Stimulated activated CD4-positive, alpha-beta T cell treated with anti-CD3 and anti-CD28 coated beads, Interleukin-2, amount 100 ng/mL, for 4 hours (primary cell): Measurements from ENCODE around the gene SLC12A7.
"Not testable (repeated sequence)": the region's sequence is repeated elsewhere in the genome, so short reads cannot be mapped to it uniquely, and the experiment has no call there.

Experiments
- DNase-seq: peaks from one replicate; pipeline ENCODE4 v3.0.0-alpha.2; 2020; ENCODE audit warnings: low read depth

SLC12A7 gene

DNA sequence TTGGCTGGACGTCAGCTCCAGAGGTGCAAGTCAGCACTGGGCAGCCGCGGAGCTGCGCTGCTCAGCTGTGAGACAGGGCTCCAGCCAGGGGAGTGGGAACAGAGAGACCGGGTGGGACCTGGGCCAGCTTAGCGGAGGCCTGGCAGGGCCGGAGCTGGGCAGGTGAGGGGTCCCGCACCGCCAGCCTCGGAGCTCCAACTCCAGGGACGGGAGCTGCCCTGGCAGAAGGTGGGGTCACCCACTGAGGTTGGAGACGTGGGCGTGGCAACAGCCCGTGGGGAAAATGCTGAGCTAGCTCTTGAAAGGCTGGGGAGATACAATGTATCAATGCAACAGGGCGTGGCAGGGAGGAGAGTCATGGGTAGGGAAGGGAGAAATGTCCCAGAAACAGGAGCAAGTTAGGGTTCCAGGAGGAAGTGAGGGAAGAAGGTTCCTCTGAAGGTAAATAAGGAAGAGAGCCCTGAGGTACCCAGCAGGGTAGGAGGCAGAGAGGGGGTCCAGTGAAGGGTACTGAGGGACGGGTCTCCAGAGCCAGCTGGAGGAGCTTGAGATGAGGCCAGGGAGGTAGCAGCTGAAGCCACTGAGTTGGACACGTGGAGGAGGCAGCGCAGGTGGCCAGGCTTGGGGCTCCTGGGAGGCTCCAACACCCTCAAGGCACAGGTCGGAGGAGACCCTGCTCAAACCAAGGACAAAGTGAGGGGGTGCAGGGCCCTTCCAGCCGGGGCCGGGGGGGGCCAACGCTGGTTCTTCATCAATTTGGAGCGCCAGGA, 104.0 kb downstream of the SLC12A7 start:
- DNase-seq, result no peak

DNA sequence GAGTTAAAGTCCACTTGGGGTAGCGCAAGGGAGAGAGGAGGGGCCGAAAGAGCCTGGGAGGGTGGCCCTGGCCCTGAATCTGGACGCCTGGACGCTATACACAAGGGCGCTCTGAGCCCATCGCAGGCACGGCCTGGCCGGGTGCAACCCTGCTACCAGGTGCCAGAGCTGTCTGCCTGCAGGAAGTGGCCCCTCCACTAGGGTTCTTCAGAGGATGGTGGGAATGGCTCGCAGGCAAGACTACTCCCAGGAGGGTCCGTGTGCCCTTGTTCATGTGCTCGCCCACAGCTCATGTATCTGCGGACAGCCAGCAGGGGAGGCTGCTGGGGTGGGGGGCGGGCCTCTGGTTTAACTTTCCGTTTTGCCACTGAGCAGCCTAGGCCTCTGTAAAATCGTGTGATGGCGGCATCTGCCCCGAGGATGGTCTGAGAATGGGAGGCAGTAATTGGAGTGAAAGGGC, 104.6 kb downstream of the SLC12A7 start:
- DNase-seq, result no peak

DNA sequence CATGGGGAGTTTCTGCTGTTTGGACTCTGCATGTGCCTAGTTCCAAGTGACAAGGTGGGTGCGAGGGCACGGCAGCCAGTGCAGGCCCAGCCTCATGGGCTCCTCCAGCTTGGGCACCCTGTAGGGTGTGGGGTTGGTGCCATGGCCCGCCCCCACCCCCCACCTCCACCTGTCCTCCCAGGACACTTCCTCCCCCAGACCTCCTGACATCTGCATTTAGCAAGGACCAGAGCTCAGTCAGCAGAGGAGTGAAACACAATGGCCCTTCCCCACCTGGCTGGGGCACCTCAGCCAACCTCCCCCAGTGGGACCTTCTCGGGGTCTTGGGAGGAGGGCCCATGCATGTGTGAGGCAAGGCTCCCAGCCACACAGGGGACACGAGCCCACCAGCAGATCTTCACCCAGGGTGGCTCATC, 105.2 kb downstream of the SLC12A7 start:
- no peak for DNase-seq

DNA sequence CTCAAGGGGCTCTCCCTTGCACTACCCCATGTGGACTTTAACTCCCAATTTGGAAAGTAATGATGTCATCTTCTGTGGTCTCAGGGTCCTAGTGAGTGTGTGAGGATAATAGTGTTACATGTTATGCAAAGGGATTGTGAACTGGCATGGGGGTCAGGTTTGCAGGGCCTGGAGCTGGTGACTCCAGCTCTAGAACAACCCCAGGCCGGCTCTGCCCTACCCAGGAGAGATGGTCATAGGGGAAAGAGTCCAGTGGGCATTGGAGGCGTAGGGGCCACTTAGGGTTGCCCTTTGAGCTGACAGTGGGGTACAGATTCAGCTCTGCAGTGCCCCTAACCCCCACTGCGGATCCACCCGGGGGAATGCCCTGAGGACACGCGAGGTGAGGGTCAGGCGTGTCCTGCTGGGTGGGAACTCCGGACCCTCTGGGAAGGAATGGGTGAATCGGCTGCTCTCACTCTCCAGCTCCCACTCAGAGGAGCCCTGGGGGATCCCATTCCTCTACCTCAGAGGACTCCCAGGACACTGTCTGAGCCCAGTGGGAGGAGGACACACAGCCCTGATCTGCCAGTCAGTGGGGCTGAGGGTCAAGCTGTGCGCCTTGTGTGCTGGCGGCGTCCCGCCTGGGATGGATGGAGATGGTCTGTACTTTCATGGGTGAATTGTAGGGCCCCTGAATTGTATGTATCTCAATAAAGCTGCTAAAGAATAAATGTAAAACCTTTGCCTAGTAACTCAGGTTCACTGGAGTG, 105.8 kb downstream of the SLC12A7 start:
- no peak for DNase-seq

DNA sequence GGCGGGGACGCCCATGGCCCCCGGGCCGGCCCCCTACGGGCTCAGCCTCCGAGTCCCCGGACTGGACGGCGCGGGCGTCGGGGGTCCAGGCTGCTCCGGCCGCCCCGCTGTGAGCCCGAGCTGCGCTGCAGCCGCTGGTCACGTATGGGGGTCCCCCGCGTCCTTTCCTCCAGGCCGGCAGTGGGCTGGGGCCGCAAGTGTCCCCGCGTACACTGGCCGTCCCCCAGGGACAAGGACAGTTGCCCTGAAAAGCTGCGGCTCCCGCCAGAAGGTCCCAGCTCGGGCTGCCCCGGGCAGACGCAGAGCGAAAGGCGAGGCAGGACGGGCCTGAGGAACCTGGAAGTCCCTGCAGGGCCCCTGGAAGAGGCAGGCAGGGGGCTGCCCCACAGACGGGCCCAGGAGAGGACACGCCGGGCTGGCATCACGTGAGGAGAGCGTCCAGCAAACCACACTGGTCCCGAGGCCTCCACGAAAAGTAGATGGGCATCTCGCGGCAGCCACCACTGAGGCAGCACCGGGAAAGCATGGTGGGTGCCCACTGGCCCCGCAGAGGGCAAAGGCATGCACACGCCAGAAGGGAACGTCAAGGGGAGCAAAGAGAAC, 106.5 kb downstream of the SLC12A7 start:
- DNase-seq, result no peak

GRCh38 chr5:1004461-1005248, 107.2 kb downstream of the SLC12A7 start:
- peak; percentile 35 for DNase-seq

DNA sequence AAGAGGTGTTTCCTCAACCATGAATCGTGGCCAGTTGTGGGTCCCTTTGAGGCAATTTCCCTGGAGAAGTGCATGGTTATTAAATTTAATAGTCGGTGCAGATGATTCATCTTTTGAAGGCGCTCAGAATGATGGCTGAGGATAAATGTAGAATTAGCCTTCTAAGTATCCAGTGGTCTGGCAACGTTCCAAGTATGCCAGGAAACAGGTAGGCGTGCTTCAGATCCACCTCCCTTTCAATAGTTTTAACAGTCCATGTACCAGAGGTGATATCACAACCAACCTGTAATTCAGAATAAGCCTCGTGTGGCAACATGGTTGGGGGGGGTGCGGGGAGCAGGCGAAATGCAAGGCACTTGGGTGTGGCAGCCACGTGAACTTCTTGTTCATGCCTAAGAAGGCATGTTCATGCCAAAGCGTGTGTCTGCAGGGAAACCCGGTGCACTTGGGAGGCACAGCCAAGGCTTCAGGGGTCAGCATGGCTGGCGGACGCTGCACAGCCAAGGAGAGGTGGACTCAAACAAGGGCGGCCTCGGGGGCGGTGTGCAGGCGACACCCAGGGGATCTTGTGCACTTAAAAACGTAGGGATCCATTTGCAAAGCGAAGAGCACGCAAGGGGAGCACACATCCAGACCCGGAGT, 108.4 kb downstream of the SLC12A7 start:
- no peak for DNase-seq

- DNase-seq, result no peak
Measured at GRCh38 chr5:1002836-1003235, 109.0 kb downstream of the SLC12A7 start.

DNA sequence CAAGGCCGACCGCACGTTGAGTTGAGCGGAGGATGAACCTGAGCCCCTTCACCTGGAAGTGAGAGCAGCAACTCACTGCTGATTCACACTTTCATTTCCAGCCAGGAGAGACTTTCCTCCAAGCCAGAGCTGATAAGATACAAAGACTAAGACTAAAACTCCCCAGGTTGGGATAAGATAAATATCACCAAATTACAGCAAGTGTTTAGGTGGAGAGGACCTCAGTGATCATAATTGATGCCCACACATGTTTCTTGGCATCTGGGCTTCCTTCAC, 109.7 kb downstream of the SLC12A7 start:
- DNase-seq, result no peak

DNA sequence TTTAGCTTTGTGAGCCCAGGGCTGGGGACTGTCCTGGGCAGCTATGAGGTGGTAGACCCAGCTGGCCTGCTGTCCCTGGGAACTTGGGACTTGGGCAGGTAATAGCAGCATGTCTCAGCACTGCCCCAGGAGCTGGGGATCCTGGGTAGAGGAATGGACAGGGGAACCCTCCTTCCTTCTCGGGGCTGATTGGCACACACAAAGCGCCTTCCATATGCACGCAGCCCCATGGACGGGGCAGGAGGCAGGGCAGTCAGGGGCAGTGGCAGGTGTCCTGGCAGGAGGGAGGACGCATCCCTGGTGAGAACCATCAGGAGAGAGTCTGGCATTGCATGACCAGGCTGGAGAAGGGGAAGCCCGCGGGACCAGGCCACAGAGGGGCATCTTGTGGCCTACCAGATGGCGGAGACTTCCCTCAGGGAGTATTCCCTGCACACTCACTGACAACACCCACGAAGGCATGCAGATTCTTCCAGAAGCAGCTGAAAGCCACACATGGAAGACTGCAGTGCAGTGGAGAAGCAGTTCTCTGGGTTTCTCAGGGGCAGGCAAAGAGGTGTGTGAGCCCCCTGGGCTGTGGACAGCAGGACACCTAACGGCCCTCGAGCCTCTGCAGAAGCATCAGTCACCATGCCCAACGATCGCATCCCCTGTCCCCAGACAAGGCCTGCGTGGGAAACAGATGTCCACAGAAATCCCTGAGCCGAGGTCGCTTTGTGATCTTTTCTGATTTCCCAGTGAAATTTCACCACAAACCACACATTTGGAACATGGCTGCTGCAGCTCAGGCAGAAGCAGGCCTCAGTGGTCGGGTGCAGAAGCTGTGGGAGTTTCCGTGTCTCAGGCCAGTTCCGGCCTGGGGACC, 110.2 kb downstream of the SLC12A7 start:
- no peak for DNase-seq

DNA sequence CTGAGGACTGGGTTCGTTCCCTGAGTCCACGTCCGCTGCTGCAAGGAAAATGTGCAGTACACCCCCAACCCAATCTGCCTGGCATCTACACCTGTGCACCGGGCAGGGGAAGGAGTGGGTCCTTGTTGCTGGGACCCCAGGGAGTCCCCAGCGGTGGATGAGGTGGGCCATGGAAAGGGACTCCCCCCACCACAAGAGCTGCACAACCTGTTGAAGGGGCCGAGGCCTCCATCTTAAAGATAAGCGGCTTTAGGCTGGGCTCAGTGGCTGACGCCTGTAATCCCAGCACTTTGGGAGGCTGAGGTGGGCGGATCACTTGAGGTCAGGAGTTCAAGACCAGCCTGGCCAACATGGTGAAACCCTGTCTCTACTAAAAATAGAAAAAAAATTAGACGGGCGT, 111.0 kb downstream of the SLC12A7 start:
- DNase-seq, result not testable (repeated sequence)
